HG03039 (cell line): Measurements from ENCODE around the gene BCL2L14.

Source experiments
- ATAC-seq: cut with Tn5 transposase; IDR thresholded peaks from one replicate; pipeline ENCODE4 v1.9.1; 2021; ENCODE audit warnings: mild to moderate bottlenecking, moderate library complexity; ENCODE audit not compliant: unreplicated experiment

The BCL2L14 gene, protein sequence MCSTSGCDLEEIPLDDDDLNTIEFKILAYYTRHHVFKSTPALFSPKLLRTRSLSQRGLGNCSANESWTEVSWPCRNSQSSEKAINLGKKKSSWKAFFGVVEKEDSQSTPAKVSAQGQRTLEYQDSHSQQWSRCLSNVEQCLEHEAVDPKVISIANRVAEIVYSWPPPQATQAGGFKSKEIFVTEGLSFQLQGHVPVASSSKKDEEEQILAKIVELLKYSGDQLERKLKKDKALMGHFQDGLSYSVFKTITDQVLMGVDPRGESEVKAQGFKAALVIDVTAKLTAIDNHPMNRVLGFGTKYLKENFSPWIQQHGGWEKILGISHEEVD

DNA sequence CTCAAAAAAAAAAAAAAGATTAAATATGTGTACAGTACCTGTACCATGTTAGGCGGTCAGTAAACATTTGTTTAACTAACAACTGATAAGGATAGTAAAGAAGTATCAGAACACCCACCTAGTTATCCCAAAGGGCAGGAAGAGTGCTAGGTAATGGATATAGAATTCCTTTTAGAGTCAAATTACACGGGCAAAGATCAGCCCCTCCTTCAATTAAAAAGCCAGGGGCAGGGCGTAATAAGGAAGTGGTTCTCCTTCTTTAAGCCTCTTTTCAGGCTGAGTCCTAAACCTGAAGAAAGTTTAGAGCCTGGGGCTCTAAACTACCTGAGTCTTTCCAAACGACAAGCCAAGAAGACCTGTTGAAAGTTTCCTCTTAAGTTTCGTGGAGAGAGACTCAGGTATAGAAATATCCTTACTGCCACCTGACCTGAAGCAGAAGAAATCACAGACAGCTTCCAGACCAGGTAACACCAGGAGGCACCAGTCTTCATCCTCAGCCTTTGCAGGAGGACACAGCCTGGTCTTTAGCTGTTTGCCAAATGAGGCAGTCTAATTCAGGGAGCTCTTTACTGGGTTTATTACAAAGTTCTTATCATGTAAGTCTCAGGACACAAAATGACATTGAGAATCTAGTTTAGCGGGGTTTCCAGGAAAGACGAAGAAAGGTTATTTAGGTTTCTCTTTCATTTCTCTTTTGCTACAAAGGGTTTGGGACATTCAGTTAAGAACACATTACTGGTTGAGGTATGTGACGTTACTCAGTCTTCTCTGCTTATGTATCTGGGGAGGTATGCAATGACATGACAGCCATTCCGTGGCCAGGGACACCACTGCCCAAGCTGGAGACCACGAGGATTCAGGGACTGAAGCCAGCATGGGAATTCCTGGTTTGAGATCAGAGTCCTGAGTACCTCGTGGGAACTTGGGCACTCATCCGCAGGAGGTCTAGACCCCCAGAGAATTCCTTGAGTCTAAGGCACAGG is at the start of gene BCL2L14:
BCL2L14 (plus strand) TSS at position 266 of the 983 bp plus-strand sequence. CDS start 8,367 bp downstream, outside the sequence.
- ATAC-seq = peak; percentile 53

DNA sequence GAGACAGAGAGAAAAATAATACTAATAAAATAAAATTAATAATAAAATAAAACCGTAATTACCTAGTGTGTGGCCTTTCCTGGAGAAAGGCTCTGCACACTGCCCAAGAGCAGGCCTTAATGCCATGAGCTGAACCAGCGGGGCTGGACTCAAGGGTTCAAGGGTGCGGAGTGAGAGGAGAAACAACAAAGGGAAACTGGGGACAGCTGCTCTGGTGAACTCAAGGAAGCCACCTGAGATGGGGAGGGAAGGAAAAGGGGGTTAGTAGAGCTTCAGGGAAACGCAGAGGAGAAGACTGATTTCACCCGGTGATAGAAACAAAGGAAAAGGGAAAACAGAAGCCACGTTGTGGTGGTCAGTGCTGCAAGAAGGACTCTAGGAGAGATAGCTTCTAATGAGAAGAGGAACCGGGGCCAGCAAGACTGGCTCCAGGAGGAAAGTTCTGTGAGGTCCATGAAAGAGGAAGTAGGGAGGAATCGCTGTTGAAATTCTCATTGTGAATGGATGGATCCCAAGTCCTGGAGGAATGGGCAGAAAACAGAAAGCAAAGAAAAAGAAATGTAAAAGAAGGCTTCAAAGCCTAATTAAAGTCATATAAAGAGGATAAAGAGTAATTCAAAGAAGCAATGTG is 48.3 kb upstream of the BCL2L14 start:
- ATAC-seq = no peak

DNA sequence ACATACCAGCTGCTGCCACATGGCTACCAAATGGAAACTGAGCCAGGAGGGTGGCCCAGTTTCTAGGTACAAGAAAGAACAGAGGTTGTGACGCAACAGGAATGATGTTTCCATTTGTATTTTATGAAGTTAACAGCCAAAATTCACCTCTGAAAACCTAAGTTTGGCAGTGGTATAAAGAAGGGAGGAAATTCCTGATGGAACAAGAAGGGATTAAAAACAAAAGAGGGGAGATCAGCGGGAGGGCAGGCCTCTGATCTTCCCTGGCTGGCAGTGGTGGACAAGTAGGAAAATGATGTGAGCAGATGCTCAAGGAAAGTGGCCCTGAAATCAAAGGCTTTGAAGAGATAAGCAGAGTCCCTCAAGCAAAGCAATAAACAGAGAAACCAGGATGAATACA is 47.3 kb upstream of the BCL2L14 start:
- ATAC-seq = no peak

DNA sequence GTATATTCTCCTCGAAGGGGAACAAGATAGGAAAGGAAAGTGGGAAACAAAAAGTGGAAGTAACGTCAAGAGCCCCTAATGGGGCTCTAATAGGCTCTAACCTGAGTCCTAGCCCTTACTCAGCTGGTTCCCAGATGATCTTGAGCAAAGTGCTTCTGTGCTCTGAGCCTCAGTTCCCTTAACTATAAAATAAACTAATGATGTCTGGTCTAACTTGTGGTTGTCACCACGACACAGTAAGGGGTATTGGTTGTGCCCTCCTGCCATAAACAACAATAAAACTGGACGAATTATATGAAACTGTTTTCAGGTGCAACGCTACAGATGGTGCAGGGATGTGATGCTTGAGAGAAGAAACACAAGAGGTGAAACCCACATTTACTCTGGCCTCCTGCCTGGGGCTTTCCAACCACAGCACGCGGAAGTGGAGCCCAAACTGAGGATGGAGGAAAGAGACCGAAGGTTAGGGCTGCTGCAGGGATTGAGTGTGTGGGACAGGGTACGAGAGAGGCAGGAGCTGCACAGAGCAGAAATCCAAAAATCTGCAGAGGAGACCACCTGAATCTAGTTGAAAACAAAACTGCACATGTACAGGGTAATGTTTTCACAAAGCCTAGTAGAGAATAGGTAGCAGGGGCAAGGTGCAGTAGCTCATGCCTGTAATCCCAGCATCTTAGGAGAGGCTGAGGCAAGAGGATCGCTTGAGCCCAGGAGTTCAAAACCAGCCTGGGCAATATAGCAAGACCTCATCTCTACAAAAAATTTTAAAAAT is 45.6 kb upstream of the BCL2L14 start:
- ATAC-seq = peak; percentile 81

DNA sequence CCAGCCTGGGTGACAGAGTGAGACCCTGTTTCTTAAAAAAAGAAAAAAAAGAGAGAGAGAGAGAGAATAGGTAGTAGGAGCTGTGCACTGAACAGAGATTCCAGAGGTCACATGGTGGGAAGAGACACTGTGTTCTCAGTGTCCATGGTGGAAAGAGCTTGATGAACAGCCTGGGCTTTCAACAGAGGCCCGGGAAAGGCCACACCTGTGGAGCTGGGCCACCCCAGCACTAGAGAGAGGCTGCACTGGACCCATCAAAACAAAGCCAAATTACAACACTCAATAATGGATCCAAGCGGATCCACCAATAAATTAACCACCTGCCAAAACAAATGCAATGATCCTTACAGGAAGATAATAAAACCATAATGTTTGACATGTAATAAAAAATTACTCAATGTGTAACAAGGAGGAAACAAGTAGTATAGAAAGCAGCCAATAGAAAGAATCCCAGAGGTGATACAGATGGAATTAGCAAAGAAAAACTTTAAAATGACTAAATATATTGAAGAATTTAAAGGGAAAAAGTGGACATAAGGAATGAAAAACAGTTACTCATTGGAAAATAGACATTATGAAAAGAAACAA is 44.8 kb upstream of the BCL2L14 start:
- ATAC-seq = no peak

DNA sequence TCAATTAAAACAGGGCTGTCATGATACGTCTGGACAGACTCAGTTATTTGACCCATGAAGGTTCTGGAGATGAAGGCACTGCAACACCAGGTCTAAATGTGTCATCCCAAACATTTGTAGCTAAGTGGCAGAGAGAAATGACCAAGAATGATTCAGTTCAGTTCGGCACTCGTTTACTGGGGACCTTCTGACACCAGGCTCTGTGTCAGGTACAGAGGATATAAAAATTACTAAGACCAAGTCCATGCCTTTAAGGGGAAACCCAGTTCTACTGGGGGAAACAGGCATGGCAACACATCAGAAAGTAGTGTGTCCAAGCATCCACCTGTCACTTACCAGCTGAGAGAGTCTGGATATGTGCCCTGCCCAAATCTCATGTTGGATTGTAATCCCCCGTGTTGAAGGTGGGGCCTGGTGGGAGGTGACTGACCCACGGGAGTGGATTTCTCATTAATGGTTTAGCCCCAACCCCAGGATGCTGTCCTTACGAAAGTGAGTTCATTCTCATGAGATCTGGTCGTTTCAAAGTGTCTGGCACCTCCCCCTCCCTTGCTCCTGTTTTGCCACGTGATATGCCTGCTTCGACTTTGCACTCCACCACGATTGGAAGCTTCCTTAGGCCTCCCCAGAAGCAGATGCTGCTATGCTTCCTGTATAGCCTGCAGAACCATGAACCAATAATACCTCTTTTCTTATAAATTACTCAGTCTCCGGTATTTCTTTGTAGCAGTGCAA is 41.9 kb upstream of the BCL2L14 start:
- no peak for ATAC-seq

DNA sequence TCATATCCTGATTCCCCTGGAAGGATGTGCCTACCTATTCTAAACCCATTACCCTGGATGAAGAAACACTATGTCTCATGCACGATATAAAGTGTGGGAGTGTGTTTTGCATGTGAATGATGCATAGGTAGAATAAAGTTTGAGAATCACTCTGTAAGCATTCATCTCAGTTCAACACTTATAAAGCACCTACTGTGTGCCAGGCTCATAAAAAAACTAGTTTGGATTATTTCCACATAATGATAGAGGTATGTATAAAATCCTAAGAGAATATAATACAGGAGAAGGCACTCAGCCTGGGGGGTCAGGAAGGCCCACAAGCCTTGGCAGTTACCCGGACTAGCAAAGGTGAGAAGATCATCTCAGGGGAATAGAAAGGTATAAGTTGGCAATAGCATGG is 41.1 kb upstream of the BCL2L14 start:
- no peak for ATAC-seq

DNA sequence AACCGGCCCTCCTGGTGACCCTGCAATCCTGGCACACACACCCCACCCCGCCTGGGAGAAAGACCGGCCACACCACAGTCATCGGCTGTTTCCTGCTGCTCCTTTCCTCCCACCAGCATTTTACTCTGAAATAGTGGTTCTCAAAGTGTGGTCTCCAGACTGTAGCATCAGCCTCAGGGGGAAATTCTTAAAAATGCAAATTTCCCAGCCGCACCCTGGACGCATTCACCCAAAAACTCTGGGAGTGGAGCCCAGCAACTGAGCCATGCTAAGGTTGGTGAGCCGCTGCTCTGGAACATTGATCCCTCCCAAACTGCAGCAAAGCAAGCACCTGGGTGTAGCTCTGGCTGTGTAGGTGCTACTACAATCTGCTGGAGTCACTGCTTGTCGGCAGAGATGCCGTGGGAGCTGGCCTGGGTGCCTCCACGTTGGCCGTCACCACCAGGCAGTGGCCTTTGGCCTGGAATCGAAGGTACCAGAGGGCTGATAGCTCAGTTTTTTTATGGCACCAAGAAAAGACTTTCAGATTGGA is 38.4 kb upstream of the BCL2L14 start:
- no peak for ATAC-seq

DNA sequence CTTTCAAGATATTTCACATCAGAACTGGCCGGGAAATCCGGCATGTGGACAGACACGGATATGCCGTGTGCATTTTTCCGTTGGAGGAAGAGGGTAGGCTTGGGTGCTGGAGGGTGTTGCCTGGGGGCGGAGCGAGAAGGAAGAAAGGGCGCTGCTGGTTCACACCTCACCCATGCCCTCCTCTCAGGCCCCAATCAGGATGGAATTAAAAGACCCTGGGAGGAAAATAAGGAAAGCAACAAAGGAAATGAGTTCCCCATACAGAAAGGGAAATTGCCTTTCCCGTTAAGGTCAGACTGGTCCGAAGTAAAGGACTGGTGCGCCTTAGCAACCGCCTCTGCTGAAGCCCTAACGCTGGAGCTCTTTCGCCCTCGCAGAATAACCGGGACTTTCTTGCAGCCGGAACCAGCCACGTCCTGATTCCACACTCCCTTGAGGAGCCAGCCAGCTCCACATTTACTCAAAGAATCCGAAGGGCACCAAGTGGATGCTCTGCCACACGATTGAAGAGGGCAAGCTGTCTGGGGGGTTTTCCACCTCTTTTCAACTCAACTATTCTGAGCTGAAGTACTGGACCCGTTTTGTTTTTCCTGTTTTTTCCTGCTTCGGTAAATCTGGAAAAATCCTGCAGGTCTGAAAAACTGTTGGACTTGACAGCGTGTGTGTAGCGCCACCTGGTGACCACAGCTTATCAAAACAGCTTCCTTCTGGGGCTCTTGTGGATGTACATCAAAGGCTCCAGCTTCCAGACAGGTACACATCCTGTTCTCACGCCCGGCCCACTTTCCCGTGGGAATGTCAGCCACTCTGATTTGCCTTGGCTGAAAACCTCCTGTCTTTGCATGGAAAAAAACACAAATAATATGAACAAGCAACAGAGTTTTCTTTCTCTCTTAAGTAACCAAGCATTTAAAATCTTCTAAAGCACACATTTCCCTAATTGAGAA is 37.6 kb upstream of the BCL2L14 start:
- no peak for ATAC-seq

DNA sequence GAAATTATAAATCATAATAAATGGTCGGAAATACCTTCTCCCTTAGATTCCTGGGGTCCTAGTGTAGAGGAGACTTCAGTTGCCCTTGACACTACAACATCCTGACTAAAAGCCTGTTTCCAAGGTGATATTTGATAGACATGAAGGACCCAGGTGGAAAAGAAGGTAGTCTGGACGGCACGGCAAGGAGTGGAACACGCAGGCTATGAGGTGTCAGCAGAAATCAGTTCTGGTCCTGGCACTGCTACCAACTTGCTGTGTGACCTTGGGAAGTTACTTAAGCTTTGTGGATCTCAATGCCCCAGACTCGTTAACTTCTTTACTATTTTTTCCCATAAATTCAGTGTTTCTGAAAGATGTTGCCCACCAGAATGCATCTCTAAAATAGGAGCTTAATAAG is 36.9 kb upstream of the BCL2L14 start:
- no peak for ATAC-seq

DNA sequence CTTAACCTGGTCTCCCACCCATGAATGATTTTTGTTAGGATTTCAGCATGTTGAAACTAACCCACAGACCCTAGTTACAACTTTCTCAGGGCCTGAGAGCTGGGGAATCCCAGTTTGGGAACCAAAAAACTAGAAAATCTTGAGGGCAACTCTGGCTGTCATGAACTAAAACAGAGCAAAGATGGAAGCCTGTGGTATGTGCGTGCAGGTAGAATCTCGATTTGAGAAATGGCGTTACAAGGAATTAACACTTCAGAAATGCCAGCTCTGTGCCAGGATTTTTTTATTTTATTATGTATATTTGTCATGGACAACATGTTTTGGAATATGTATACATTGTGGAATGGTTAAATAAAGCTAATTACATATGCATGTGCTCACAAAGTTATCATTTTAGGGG is 36.4 kb upstream of the BCL2L14 start:
- no peak for ATAC-seq

DNA sequence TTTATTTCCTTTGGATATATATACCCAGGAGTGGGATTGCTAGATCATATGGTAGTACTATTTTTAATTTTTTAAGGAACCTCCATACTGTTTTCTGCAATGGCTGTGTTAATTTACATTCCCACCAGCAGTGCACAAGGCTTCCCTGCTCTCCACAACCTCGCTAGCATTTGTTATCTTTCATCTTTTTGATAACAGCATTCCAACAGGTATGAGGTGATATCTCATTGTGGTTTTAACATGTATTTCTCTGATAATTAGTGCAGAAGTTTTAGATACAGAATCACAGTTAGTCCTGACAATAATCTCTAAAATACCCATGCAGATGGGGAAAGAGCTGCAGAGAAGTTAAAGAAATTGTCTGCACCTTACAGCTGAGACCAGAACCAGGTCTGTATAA is 35.5 kb upstream of the BCL2L14 start:
- no peak for ATAC-seq

DNA sequence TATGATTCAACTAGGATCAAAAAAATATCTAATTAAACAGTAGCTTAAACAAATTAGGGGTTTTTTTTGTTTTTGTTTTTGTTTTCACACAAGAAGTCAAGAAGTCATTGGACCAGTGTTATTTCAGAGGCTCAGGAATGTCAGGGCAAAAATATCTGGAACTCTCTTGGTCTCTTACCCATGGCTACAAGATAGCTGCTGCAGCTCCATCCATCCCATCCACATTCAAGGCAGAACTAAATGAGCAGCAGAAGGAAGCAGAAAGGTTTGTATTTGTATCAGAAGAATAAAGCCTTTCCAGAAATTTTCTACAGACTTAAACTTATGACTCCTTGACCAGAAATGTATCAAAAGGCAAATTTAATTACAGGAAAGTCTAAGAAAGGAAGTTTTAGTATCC is 33.8 kb upstream of the BCL2L14 start:
- no peak for ATAC-seq

DNA sequence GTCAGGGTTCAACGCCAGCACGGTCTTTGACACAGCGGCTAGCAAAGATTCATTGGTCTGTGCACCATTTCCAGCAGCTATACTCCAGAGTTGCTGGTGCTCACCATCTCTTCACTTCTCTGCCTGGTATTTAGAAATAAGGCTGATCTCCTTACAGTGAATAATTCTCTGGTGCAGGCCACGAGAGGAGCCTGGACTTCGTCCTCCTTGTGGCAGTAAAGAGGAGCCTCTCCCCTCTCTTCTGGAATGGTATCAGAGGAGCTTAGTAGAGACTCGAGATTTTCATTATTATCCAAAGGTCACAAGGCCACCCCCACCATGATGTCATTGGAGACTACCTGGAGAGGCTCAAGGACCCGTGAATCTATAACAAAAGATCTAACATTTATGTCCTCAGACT is 30.8 kb upstream of the BCL2L14 start:
- no peak for ATAC-seq

DNA sequence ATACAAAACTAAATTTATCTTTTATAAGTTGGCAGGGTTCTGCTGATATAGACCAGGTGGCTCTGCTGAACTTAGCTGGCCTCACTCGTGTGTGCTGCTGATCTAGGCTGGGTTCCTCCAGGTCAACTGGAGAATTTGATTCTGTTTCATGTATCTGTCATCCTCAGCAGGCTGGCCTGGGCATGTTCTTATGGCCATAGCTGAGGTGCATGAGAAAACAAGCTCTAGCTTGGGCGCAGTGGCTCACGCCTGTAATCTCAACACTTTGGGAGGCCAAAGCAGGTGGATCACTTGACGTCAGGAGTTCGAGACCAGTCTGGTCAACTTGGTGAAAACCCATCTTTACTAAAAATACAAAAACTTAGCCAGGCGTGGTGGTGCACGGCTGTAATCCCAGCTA is 24.3 kb upstream of the BCL2L14 start:
- no peak for ATAC-seq

DNA sequence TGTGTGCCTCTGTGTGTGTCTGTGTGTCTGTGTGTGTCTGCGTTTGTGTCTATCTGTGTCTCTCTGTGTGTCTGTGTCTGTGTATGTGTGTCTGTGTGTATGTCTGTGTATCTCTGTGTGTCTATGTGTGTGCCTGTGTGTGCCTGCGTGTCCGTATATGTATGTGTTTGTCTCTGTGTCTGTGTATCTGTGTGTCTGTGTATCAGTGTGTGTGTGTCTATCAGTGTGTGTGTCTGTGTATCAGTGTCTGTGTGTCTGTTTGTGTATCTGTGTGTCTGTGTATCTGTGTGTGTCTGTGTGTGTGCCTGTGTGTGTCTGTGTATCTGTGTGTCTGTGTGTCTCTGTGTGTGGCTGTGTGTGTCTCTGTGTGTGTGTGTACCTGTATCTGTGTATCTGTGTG is 23.1 kb upstream of the BCL2L14 start:
- ATAC-seq = no peak

DNA sequence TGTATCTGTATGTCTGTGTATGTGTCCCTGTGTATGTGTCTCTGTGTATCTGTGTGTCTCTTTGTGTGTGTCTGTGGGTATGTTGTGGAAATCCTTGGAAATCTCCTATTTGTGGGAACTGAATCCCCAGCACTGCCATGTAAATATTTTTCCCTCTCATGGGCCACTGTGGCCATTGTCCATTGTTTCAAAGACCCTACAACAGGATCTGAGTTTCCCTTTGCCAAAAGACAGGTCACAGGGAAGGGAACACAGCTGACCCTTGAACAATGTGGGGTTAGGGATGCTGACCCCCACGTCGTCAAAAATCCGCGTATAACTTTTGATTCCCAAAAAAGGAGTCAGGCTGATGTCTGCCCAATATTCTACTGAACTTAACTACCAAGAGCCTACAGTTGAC is 22.5 kb upstream of the BCL2L14 start:
- ATAC-seq = no peak

DNA sequence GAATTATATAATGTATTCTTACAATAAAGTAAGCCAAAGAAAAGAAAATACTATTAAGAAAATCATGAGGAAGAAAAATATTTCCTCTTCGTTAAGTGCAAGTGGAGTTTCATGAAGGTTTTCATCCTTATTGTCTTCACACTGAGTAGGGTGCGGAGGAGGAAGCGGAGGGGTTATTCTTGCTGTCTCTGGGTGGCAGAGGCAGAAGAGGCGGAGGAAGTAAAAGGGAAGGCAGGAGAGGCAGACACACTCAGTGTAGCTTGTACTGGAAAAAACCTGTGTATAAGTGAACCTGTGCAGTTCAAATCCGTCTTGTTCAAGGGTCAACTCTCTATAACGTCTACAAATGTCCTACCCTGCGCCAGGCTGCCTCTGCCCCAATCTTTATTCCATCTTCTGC is 22.0 kb upstream of the BCL2L14 start:
- no peak for ATAC-seq
